Measurements from ENCODE around the gene ADAMTS2.

ADAMTS2 gene

DNA sequence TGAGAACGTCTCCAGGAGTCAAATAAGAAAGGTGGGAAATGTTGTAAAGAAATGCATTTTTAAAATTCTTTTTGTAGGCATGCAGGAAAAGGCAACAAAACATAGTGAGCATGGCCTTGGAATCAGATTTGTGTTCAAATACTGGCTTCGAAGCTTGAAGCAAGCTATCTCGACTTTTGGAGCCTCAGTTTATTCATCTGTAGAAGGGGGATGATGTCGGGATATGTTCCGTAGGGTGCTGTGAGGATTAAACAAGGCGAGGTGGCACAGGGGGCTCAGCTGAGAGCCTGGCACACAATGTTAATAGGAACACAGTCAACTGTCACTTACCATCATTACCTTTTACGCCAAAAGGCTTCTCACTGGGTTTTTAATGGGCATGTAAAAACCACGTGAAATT lies 4.8 kb downstream of the ADAMTS2 start:
- Histone ChIP-seq H3K27me3 (ENCODE audit: insufficient read depth, low read length) (no peaks in the 10 kb centered on the region; the same call in 1 of the 2 replicates), H3K9ac (ENCODE audit: low read length) (no peak overlapping the region), H3K4me3 (ENCODE audit: low read depth, low read length, poor library complexity, severe bottlenecking) (no peak overlapping the region), H3F3A (ENCODE audit: insufficient read depth, low read length) (no peaks in the 10 kb centered on the region), H3K4me2 (ENCODE audit: low read length) (no peak overlapping the region), H3K36me3 (ENCODE audit: insufficient read depth, low read length) (no peaks in the 10 kb centered on the region), H3K79me2 (ENCODE audit: insufficient read depth, low read length) (no peaks in the 10 kb centered on the region), H2AFZ (ENCODE audit: low read length) (no peak overlapping the region), H3K9me2 (ENCODE audit: low read depth, low read length) (no peaks in the 10 kb centered on the region), H3K4me1 (ENCODE audit: insufficient read depth, low read length, severe bottlenecking) (no peaks in the 10 kb centered on the region), H3K9me3 (ENCODE audit: low read length) (no peaks in the 10 kb centered on the region), H4K20me1 (ENCODE audit: insufficient read depth, low read length) (no peaks in the 10 kb centered on the region), H3K27ac (ENCODE audit: low read depth, low read length, poor library complexity, severe bottlenecking) (no peak overlapping the region)
- TF ChIP-seq, protein P1, sequence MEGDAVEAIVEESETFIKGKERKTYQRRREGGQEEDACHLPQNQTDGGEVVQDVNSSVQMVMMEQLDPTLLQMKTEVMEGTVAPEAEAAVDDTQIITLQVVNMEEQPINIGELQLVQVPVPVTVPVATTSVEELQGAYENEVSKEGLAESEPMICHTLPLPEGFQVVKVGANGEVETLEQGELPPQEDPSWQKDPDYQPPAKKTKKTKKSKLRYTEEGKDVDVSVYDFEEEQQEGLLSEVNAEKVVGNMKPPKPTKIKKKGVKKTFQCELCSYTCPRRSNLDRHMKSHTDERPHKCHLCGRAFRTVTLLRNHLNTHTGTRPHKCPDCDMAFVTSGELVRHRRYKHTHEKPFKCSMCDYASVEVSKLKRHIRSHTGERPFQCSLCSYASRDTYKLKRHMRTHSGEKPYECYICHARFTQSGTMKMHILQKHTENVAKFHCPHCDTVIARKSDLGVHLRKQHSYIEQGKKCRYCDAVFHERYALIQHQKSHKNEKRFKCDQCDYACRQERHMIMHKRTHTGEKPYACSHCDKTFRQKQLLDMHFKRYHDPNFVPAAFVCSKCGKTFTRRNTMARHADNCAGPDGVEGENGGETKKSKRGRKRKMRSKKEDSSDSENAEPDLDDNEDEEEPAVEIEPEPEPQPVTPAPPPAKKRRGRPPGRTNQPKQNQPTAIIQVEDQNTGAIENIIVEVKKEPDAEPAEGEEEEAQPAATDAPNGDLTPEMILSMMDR (IDR thresholded peaks at IDR 0.05; ENCODE audit: low read length): no peak
- no peak for TF ChIP-seq EZH2 (IDR thresholded peaks at IDR 0.05; ENCODE audit: borderline replicate concordance, low read length)

DNA sequence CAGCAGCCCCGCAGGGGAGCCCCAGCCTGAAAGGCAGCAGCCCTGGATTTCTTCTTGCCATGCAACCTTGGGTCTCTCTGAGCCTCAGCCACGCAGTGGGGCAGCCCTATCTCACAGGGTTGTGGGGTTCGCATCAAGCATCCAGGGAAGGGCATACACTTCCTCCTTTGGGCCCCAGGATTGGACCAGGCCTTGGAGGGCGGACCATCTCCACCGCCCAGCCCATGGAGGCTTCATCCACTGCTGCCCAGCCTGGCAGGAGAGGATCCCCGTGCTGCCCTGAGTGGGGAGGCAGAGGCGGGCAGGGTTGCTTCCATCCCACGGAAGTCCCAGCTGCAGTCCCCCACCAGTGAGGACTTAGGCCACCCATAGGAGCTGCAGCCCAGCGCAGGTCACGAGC lies 5.3 kb downstream of the ADAMTS2 start:
- TF ChIP-seq EZH2 (IDR thresholded peaks at IDR 0.05; ENCODE audit: borderline replicate concordance, low read length): no peak
- TF ChIP-seq, protein P1 (IDR thresholded peaks at IDR 0.05; ENCODE audit: low read length): no peak
- Histone ChIP-seq H3K27me3 (ENCODE audit: insufficient read depth, low read length) (no peaks in the 10 kb centered on the region; the same call in 1 of the 2 replicates), H3K4me2 (ENCODE audit: low read length) (no peak overlapping the region), H3K9ac (ENCODE audit: low read length) (no peak overlapping the region), H3F3A (ENCODE audit: insufficient read depth, low read length) (no peaks in the 10 kb centered on the region), H3K79me2 (ENCODE audit: insufficient read depth, low read length) (no peaks in the 10 kb centered on the region), H3K36me3 (ENCODE audit: insufficient read depth, low read length) (no peaks in the 10 kb centered on the region), H2AFZ (ENCODE audit: low read length) (no peak overlapping the region), H3K27ac (ENCODE audit: low read depth, low read length, poor library complexity, severe bottlenecking) (no peak overlapping the region), H3K9me3 (ENCODE audit: low read length) (no peaks in the 10 kb centered on the region), H3K4me3 (ENCODE audit: low read depth, low read length, poor library complexity, severe bottlenecking) (no peak overlapping the region), H3K9me2 (ENCODE audit: low read depth, low read length) (no peaks in the 10 kb centered on the region), H4K20me1 (ENCODE audit: insufficient read depth, low read length) (no peaks in the 10 kb centered on the region), H3K4me1 (ENCODE audit: insufficient read depth, low read length, severe bottlenecking) (no peaks in the 10 kb centered on the region)

DNA sequence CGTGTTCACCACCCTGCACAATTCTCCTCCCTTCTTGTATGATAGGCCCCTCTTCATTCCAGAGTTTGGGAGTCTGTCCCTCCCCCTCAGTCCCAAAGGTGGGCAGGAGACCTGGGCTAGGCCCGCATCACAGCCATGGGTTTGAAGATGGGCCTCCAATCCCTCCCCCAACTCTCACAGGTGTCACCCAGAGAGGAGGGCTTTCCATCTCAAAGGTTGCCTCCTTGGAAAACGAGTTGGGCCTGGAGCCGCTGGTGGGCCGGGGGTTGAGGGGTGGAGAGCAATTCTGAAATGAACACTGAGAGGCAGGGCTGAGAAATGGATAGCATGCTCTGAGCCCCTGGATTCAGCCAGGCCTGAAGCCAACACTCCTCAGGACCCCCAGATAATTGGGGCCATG lies 6.2 kb downstream of the ADAMTS2 start:
- Histone ChIP-seq H4K20me1 (ENCODE audit: insufficient read depth, low read length) (no peaks in the 10 kb centered on the region), H3K9me3 (ENCODE audit: low read length) (no peaks in the 10 kb centered on the region), H3K79me2 (ENCODE audit: insufficient read depth, low read length) (no peaks in the 10 kb centered on the region), H3K4me1 (ENCODE audit: insufficient read depth, low read length, severe bottlenecking) (no peaks in the 10 kb centered on the region), H3K27me3 (ENCODE audit: insufficient read depth, low read length) (no peaks in the 10 kb centered on the region; the same call in 1 of the 2 replicates), H3K4me3 (ENCODE audit: low read depth, low read length, poor library complexity, severe bottlenecking) (no peak overlapping the region), H3F3A (ENCODE audit: insufficient read depth, low read length) (no peaks in the 10 kb centered on the region), H3K9me2 (ENCODE audit: low read depth, low read length) (no peaks in the 10 kb centered on the region), H2AFZ (ENCODE audit: low read length) (no peak overlapping the region), H3K9ac (ENCODE audit: low read length) (no peak overlapping the region), H3K27ac (ENCODE audit: low read depth, low read length, poor library complexity, severe bottlenecking) (no peak overlapping the region), H3K36me3 (ENCODE audit: insufficient read depth, low read length) (no peaks in the 10 kb centered on the region), H3K4me2 (ENCODE audit: low read length) (no peak overlapping the region)
- TF ChIP-seq EZH2 (IDR thresholded peaks at IDR 0.05; ENCODE audit: borderline replicate concordance, low read length): no peak
- TF ChIP-seq, protein P1 (IDR thresholded peaks at IDR 0.05; ENCODE audit: low read length): no peak

Measured in OCI-LY1 (cell line).